ENCODE data around the gene TBC1D9B.

DNA sequence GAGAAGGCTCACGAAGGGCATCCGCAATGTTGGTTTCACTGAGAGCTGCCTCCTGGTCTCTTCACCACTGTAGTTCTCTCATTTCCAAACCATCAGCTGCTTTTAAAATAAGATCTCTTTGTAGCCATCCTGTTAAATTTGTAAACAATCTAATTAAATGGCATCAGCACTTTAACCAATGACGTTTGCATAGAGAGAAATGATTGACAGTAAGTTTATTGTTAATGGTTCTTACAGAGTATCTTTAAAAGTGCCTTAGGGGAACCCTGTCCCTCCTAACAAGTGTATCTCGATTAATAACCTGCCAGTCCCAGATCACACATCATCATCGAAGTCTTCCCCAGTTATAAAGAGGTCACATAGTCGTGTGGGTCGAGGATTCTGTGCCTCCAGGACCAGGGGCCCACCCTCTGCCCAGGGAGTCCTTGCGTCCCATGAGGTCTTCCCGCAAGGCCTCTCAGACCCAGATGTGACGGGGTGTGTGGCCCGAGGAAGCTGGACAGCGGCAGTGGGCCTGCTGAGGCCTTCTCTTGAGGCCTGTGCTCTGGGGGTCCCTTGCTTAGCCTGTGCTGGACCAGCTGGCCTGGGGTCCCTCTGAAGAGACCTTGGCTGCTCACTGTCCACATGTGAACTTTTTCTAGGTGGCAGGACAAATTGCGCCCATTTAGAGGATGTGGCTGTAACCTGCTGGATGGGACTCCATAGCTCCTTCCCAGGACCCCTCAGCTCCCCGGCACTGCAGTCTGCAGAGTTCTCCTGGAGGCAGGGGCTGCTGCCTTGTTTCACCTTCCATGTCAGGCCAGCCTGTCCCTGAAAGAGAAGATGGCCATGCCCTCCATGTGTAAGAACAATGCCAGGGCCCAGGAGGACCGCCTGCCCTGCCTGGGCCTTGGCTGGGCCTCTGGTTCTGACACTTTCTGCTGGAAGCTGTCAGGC, 70.4 kb downstream of the TBC1D9B start:
- no peak for TF ChIP-seq EZH2 (IDR thresholded peaks at IDR 0.05; ENCODE audit: borderline replicate concordance, low read depth, low read length, severe bottlenecking)
- TF ChIP-seq, protein P1, sequence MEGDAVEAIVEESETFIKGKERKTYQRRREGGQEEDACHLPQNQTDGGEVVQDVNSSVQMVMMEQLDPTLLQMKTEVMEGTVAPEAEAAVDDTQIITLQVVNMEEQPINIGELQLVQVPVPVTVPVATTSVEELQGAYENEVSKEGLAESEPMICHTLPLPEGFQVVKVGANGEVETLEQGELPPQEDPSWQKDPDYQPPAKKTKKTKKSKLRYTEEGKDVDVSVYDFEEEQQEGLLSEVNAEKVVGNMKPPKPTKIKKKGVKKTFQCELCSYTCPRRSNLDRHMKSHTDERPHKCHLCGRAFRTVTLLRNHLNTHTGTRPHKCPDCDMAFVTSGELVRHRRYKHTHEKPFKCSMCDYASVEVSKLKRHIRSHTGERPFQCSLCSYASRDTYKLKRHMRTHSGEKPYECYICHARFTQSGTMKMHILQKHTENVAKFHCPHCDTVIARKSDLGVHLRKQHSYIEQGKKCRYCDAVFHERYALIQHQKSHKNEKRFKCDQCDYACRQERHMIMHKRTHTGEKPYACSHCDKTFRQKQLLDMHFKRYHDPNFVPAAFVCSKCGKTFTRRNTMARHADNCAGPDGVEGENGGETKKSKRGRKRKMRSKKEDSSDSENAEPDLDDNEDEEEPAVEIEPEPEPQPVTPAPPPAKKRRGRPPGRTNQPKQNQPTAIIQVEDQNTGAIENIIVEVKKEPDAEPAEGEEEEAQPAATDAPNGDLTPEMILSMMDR (IDR thresholded peaks at IDR 0.05; ENCODE audit: borderline replicate concordance, extremely low read depth, low read length, poor library complexity, severe bottlenecking): no peak
